Astrocyte (in vitro differentiated cells and primary cell): ENCODE measurements around the gene NOS1AP.

ENCODE experiments used
- EZH2 ChIP-seq: IDR thresholded peaks from 2 replicates; pipeline ENCODE4 v1.6.1; 2012; ENCODE audit warnings: mild to moderate bottlenecking, low read length, inconsistent platforms; ENCODE audit not compliant: insufficient read depth
- TF ChIP-seq, protein P1 (sequence below): IDR thresholded peaks from 2 replicates; pipeline ENCODE4 v1.5.1; 2011; ENCODE audit warnings: low read depth, mild to moderate bottlenecking, inconsistent platforms, low read length, moderate library complexity; ENCODE audit not compliant: insufficient read depth

GRCh38 chr1:162329826-162330225 is 260.3 kb downstream of the NOS1AP start:
- TF ChIP-seq, protein P1, sequence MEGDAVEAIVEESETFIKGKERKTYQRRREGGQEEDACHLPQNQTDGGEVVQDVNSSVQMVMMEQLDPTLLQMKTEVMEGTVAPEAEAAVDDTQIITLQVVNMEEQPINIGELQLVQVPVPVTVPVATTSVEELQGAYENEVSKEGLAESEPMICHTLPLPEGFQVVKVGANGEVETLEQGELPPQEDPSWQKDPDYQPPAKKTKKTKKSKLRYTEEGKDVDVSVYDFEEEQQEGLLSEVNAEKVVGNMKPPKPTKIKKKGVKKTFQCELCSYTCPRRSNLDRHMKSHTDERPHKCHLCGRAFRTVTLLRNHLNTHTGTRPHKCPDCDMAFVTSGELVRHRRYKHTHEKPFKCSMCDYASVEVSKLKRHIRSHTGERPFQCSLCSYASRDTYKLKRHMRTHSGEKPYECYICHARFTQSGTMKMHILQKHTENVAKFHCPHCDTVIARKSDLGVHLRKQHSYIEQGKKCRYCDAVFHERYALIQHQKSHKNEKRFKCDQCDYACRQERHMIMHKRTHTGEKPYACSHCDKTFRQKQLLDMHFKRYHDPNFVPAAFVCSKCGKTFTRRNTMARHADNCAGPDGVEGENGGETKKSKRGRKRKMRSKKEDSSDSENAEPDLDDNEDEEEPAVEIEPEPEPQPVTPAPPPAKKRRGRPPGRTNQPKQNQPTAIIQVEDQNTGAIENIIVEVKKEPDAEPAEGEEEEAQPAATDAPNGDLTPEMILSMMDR = no peak
- no peak for TF ChIP-seq EZH2
